Spinal cord (tissue), 10 donors: Measurements from ENCODE around the gene SERPINB2. TPM values are rescaled to one million over a fixed set of nuclear protein-coding genes. Genes with fewer than 3 reads are reported as not detected.

Source experiments
- DNase-seq, 6 donors: peaks; one replicate each; pipeline versions ENCODE4 v3.0.0 to v3.0.0-alpha.2; 2013 to 2015; ENCODE audit warnings: low spot score in 6 of 6, low read depth in 4 of 6
- H3K27ac ChIP-seq: one replicate; pipeline ENCODE4 v1.5.1; 2013; ENCODE audit warnings: low read depth, low read length, control low read depth
- H3K27me3 ChIP-seq: one replicate; pipeline ENCODE4 v1.6.1; 2013; ENCODE audit warnings: low read length; ENCODE audit not compliant: control insufficient read depth, insufficient read depth
- H3K36me3 ChIP-seq: one replicate; pipeline ENCODE4 v1.6.1; 2013; ENCODE audit warnings: low read length; ENCODE audit not compliant: control insufficient read depth, insufficient read depth
- H3K4me1 ChIP-seq: one replicate; pipeline ENCODE4 v1.6.1; 2013; ENCODE audit warnings: low read length; ENCODE audit not compliant: control insufficient read depth, insufficient read depth
- H3K4me3 ChIP-seq: one replicate; pipeline ENCODE4 v1.5.1; 2013; ENCODE audit warnings: low read depth, low read length, control low read depth
- H3K9me3 ChIP-seq: one replicate; pipeline ENCODE4 v1.6.1; 2013; ENCODE audit warnings: low read length; ENCODE audit not compliant: control insufficient read depth, insufficient read depth
- WGBS: methylation state at CpG from one replicate; pipeline ENCODE4 v1.1.5; 2013; ENCODE audit warnings: missing lambda C conversion rate; ENCODE audit not compliant: insufficient coverage; 5-methylcytosine and 5-hydroxymethylcytosine counted together
- polyA plus RNA-seq, 2 donors: library from polyadenylated mRNA; unstranded; fragments of 120-200 nt; gene quantifications; one replicate each; pipeline ENCODE4 v1.2.1, GENCODE V29; 2013; ENCODE audit not compliant: insufficient read length in 2 of 2
- total RNA-seq, 2 donors: library from RNA; depleted of rRNA in 1 of 2; stranded (reverse); fragments of 120-200 nt in 1 of 2; fragments of >200 nt in 1 of 2; gene quantifications; one replicate each; pipeline versions ENCODE4 v1.2.3 to v1.2.4, GENCODE V29; 2013 to 2014
- donor health status: healthy.

Gene SERPINB2
- total and polyA plus RNA-seq, 4 donors = 0.28 to 0.69 TPM; not detected in 2

- no peak overlapping the region for H3K27ac ChIP-seq
- no peak for DNase-seq
These were observed 59.7 kb downstream of the SERPINB2 start for GRCh38 chr18:63947051-63947790.

DNA sequence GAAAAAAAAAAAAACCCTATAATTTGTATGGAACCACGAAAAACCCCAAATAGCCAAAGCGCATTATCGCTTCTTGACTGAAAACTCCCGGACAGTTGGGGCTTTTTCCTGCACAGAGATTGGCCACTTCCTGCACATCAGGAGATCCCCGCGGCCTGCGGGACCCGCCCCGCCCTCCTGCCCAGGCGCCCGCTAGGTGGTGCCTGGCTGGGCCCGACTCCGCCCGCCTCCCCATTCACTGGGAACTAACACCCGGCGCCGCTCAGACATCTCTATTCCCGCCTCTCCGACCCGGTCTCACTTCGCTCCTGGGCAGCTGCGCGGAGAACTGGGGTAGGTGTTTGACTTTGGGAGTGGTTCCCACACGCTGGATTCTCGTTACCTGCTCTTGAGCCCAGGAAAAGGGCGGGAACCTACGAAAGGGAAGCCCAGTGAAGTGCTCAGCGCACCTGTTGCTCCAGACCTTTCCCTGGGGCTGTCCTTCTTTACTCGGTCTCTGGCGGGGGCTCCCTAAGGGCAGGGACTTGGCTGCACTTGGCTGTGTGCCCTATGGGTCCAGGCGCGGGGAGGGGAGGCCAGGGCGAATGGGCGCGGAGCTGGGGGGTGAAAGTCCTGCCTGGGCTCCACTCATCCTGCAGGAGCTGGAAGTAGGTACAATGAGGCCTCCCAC lies 61.7 kb downstream of the SERPINB2 start, which contains the start of gene HMSD:
Gene HMSD (plus strand): TSS at position 234 of the 670 bp plus-strand sequence. CDS start 4,155 bp downstream, outside the sequence.
- no peaks in the 10 kb centered on the region for H3K36me3 ChIP-seq
- no peaks in the 10 kb centered on the region for H3K27me3 ChIP-seq
- peak in 2 of 6 donors; percentile 34 to 41 for DNase-seq
- H3K9me3 ChIP-seq = no peaks in the 10 kb centered on the region
- H3K4me3 ChIP-seq = peak within 1 kb of the TSS; percentile 19
- 13% methylated on average over 31 of the region's 35 CpGs for whole genome bisulfite sequencing
- H3K4me1 ChIP-seq = peaks cover 6% of the 10 kb centered on the region
- peak within 1 kb of the TSS; percentile 29 for H3K27ac ChIP-seq

More at GRCh38 chr18:63947051-63947790, 59.7 kb downstream of the SERPINB2 start:
- Histone ChIP-seq H3K9me3 (no peaks in the 10 kb centered on the region), H3K36me3 (no peaks in the 10 kb centered on the region), H3K4me3 (no peak overlapping the region), H3K4me1 (peaks cover 6% of the 10 kb centered on the region), H3K27me3 (no peaks in the 10 kb centered on the region)
- WGBS = no CpG with 5 or more reads among the region's 3 CpGs

DNA sequence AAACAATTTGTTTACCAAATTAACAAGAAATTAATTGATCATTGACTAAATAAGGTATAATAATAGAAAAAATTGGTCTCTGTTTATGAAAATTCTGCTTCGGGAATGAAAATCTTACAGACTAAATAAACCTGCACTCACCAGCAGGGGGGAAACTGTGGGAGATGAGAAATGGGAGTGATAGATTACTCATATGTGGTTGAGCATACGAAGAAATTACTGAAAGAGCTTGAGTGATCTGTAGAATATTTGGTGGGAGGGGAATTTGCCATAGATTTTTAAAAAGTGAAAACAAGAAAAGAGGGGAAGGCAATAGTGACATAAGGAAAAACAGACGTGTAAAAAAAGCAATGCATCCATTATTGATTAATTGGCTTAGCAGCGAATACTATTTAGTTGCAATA lies 63.8 kb downstream of the SERPINB2 start:
- Histone ChIP-seq H3K4me1 (peaks cover 6% of the 10 kb centered on the region), H3K36me3 (no peaks in the 10 kb centered on the region), H3K4me3 (no peak overlapping the region), H3K27ac (no peak overlapping the region), H3K27me3 (no peaks in the 10 kb centered on the region), H3K9me3 (no peaks in the 10 kb centered on the region)
- no peak for DNase-seq
- 77% methylated on average over 2 of the region's 4 CpGs for WGBS

Other genes with a start within 250 kb of the SERPINB2 start
- not detected for gene SERPINB4, start 243.4 kb upstream of the SERPINB2 start, total RNA-seq
- gene SERPINB4, start 243.4 kb upstream of the SERPINB2 start, polyA plus RNA-seq = not detected
- not detected for gene SERPINB3, start 225.8 kb upstream of the SERPINB2 start, total RNA-seq
- gene SERPINB3, start 225.8 kb upstream of the SERPINB2 start, polyA plus RNA-seq = not detected
- gene SERPINB11, start 184.7 kb upstream of the SERPINB2 start, total RNA-seq = not detected
- not detected for gene SERPINB11, start 184.7 kb upstream of the SERPINB2 start, polyA plus RNA-seq
- not detected for gene SERPINB7, start 112.3 kb upstream of the SERPINB2 start, total RNA-seq
- gene SERPINB7, start 112.3 kb upstream of the SERPINB2 start, polyA plus RNA-seq = not detected
- gene SERPINB10, start 20.3 kb downstream of the SERPINB2 start, total RNA-seq = 1 to 10 TPM in 1 of 2 donors, under 1 TPM in 1; 0.33 to 3.7 TPM
- under 1 TPM in 1 of 2 donors, not detected in 1; 0.17 TPM for gene SERPINB10, start 20.3 kb downstream of the SERPINB2 start, polyA plus RNA-seq
- 1 to 10 TPM in 1 of 2 donors, under 1 TPM in 1; 0.79 to 1.2 TPM for gene HMSD, start 61.6 kb downstream of the SERPINB2 start, total RNA-seq
- 1 to 10 TPM; 3.7 to 4.6 TPM for gene HMSD, start 61.6 kb downstream of the SERPINB2 start, polyA plus RNA-seq
- gene SERPINB8, start 82.4 kb downstream of the SERPINB2 start, total RNA-seq = 1 to 10 TPM; 3.7 to 4.0 TPM
- 1 to 10 TPM; 5.3 to 6.6 TPM for gene SERPINB8, start 82.4 kb downstream of the SERPINB2 start, polyA plus RNA-seq